B cell (primary cell): ENCODE measurements around the gene PSEN1. TPM values are rescaled to one million over a fixed set of nuclear protein-coding genes. Genes with fewer than 3 reads are reported as not detected.

Source experiments
- ATAC-seq: fragments of 200-7000 bp; cut with Tn5 transposase; one replicate; pipeline ENCODE4 v1.10.0; 2021; ENCODE audit warnings: low read depth, mild to moderate bottlenecking, moderate number of reproducible peaks, moderate library complexity
- CTCF ChIA-PET: fragments of 350-600 bp; sonication (Branson Sonifier 250); formaldehyde crosslinking; loops from one replicate; lab custom pipeline; 2021; ENCODE audit warnings: antibody characterized with exemption, inconsistent platforms; lab: Charles Lee
- POLR2A ChIA-PET: fragments of 350-600 bp; sonication (Branson Sonifier 250); formaldehyde crosslinking; loops from one replicate; lab custom pipeline; 2021; ENCODE audit warnings: antibody characterized with exemption; lab: Charles Lee
- DNase-seq: peaks from one replicate; pipeline ENCODE4 v3.0.0; 2013
- H2AFZ ChIP-seq: 2 replicates; pipeline ENCODE4 v1.6.1; 2012; ENCODE audit warnings: mild to moderate bottlenecking, low read depth, low read length; ENCODE audit not compliant: insufficient read depth, poor library complexity, severe bottlenecking
- H3K27ac ChIP-seq, 2 donors: 1 replicate in 1 of 2; 2 replicates in 1 of 2; pipeline ENCODE4 v1.5.1; 2012 to 2013; ENCODE audit warnings: low read length in 2 of 2, mild to moderate bottlenecking in 2 of 2, moderate library complexity in 1 of 2
- H3K27me3 ChIP-seq, 4 experiments: fragments of 200-600 bp in 1 of 4; sonication (generic) in 1 of 4; replicated peaks in 1 of 4; 1 replicate in 2 of 4; 2 replicates in 2 of 4; pipeline versions ENCODE4 v1.6.1 to v1.7.0; 2013 to 2016; ENCODE audit warnings: low read length in 3 of 4, mild to moderate bottlenecking in 2 of 4, mixed read lengths in 1 of 4, moderate library complexity in 1 of 4; ENCODE audit not compliant: insufficient read depth in 4 of 4, control insufficient read depth in 3 of 4; ENCODE audit errors: control extremely low read depth in 1 of 4
- H3K36me3 ChIP-seq, 2 experiments: replicated peaks in 1 of 2; 1 replicate in 1 of 2; 2 replicates in 1 of 2; pipeline versions ENCODE4 v1.6.1 to v1.7.1; 2013; ENCODE audit warnings: low read length in 1 of 2; ENCODE audit not compliant: insufficient read depth in 2 of 2, control insufficient read depth in 1 of 2; ENCODE audit errors: control extremely low read depth in 1 of 2, extremely low read depth in 1 of 2
- H3K4me1 ChIP-seq, 2 donors: fragments of 200-600 bp in 1 of 2; sonication (generic) in 1 of 2; 1 replicate in 1 of 2; 2 replicates in 1 of 2; pipeline versions ENCODE4 v1.5.1 to v1.6.1; 2013 to 2017; ENCODE audit warnings: low read length in 2 of 2; ENCODE audit not compliant: control insufficient read depth in 2 of 2, insufficient read depth in 2 of 2
- H3K4me2 ChIP-seq: replicated peaks from 2 replicates; pipeline ENCODE3; 2012; ENCODE audit warnings: mild to moderate bottlenecking, low read depth, low read length; ENCODE audit not compliant: poor library complexity, severe bottlenecking
- H3K4me3 ChIP-seq, 5 experiments: fragments of 200-600 bp in 1 of 5; sonication (generic) in 1 of 5; 1 replicate in 3 of 5; 2 replicates in 2 of 5; pipeline versions ENCODE4 v1.5.1 to v1.7.0; 2011 to 2016; ENCODE audit warnings: low read length in 4 of 5, mild to moderate bottlenecking in 4 of 5, low read depth in 2 of 5, control low read depth in 1 of 5, moderate library complexity in 1 of 5; ENCODE audit not compliant: insufficient read depth in 1 of 5; ENCODE audit errors: control extremely low read depth in 1 of 5, extremely low read depth in 1 of 5
- H3K79me2 ChIP-seq: fragments of 200-600 bp; sonication (generic); one replicate; pipeline ENCODE4 v1.6.0; 2016; ENCODE audit warnings: low read length; ENCODE audit not compliant: control insufficient read depth, insufficient read depth
- H3K9ac ChIP-seq: fragments of 200-600 bp; sonication (generic); 2 replicates; pipeline ENCODE4 v1.6.1; 2017; ENCODE audit warnings: mild to moderate bottlenecking, low read length, moderate library complexity
- H3K9me3 ChIP-seq, 3 donors: one replicate each; pipeline versions ENCODE4 v1.6.1 to v1.7.1; 2013; ENCODE audit warnings: low read length in 2 of 3; ENCODE audit not compliant: control insufficient read depth in 2 of 3, insufficient read depth in 1 of 3; ENCODE audit errors: control extremely low read depth in 1 of 3
- H4K20me1 ChIP-seq: 2 replicates; pipeline ENCODE4 v1.6.0; 2012; ENCODE audit warnings: mild to moderate bottlenecking, low read length; ENCODE audit not compliant: insufficient read depth, control insufficient read depth, poor library complexity, severe bottlenecking
- H3K27ac Mint-ChIP-seq: one replicate; pipeline ENCODE4 v1.8.0; 2021; ENCODE audit warnings: mixed read lengths
- H3K27me3 Mint-ChIP-seq: one replicate; pipeline ENCODE4 v1.8.0; 2021; ENCODE audit warnings: mixed read lengths
- H3K4me1 Mint-ChIP-seq: one replicate; pipeline ENCODE4 v1.8.0; 2021; ENCODE audit warnings: mixed read lengths
- H3K4me3 Mint-ChIP-seq: one replicate; pipeline ENCODE4 v1.8.0; 2021; ENCODE audit warnings: mixed read lengths
- H3K9me3 Mint-ChIP-seq: one replicate; pipeline ENCODE4 v1.8.0; 2022; ENCODE audit warnings: mixed read lengths; ENCODE audit not compliant: insufficient read depth
- CTCF ChIP-seq: fragments of 200-600 bp; IDR thresholded peaks from one replicate; pipeline ENCODE4 v1.8.0; 2022; ENCODE audit warnings: antibody characterized with exemption, mild to moderate bottlenecking
- EZH2 ChIP-seq: IDR thresholded peaks from 2 replicates; pipeline ENCODE4 v1.6.1; 2012; ENCODE audit warnings: borderline replicate concordance, low read depth, mild to moderate bottlenecking, moderate library complexity, low read length; ENCODE audit not compliant: insufficient read depth, poor library complexity, severe bottlenecking
- WGBS: methylation state at CpG from one replicate; pipeline ENCODE4 v1.1.5; 2013; ENCODE audit warnings: missing lambda C conversion rate; ENCODE audit not compliant: insufficient coverage; 5-methylcytosine and 5-hydroxymethylcytosine counted together
- intact Hi-C: fragments of 100-400 bp; cut with micrococcal nuclease; formaldehyde crosslinking; loops from one replicate; pipeline ENCODE4 v1.10.0; 2022
- polyA plus RNA-seq: library from polyadenylated mRNA; depleted of rRNA; stranded (reverse); fragments of >200 nt; gene quantifications from 2 replicates; pipeline ENCODE4 v1.2.3, GENCODE V29; 2012
- total RNA-seq, 2 donors: library from RNA; stranded (reverse); fragments of 120-200 nt in 1 of 2; gene quantifications; 1 replicate in 1 of 2; 2 replicates in 1 of 2; pipeline versions ENCODE4 v1.2.3 to v1.2.4, GENCODE V29; 2013 to 2022

Gene PSEN1
- total and polyA plus RNA-seq, 2 donors (not counting 1 experiment from before 2014, with no cell fraction given) = 10.2 to 75.9 TPM

GRCh38 chr14:73266317-73266716 lies 130.0 kb downstream of the PSEN1 start:
- peaks cover 0 to 3% (median 0%) of the 10 kb centered on the region in 4 experiments for H3K27me3 ChIP-seq
- no peak for DNase-seq
- H4K20me1 ChIP-seq = no peaks in the 10 kb centered on the region
- peaks cover 18% of the 10 kb centered on the region for H3K4me1 Mint-ChIP-seq
- H3K4me1 ChIP-seq = peaks cover 11 to 13% of the 10 kb centered on the region in 2 donors
- POLR2A ChIA-PET = no interaction called here
- CTCF ChIA-PET = interaction anchor here (0.6 kb wide), 1 partner anchor 37 kb away, joined by 4 read pairs; no protein-coding TSS in a partner anchor
- no peak overlapping the region for H3K9ac ChIP-seq
- H3K9me3 Mint-ChIP-seq = no peaks in the 10 kb centered on the region
- no peak overlapping the region for H2AFZ ChIP-seq
- no peaks in the 10 kb centered on the region for H3K36me3 ChIP-seq
- H3K27ac ChIP-seq = no peak overlapping the region
- no peaks in the 10 kb centered on the region for H3K9me3 ChIP-seq
- H3K4me3 ChIP-seq = no peak overlapping the region
- no peak overlapping the region for H3K27ac Mint-ChIP-seq
- no peak overlapping the region for H3K4me2 ChIP-seq
- H3K4me3 Mint-ChIP-seq = no peak overlapping the region
- peaks cover under 1% of the 10 kb centered on the region for H3K27me3 Mint-ChIP-seq
- ATAC-seq = no peak
- TF ChIP-seq EZH2 = no peak
- 99% methylated on average over 7 of the region's 7 CpGs for WGBS
- no peaks in the 10 kb centered on the region for H3K79me2 ChIP-seq
- intact Hi-C loops = no loop called here

GRCh38 chr14:73267474-73267873 lies 131.2 kb downstream of the PSEN1 start:
- no peak for TF ChIP-seq CTCF
- no peak for TF ChIP-seq EZH2
- Histone ChIP-seq H3K36me3 (no peaks in the 10 kb centered on the region), H3K4me3 (no peak overlapping the region), H3K27ac (no peak overlapping the region), H4K20me1 (no peaks in the 10 kb centered on the region), H3K27me3 (peaks cover 0 to 3% (median 0%) of the 10 kb centered on the region in 4 experiments), H3K9ac (no peak overlapping the region), H3K79me2 (no peaks in the 10 kb centered on the region), H3K4me2 (no peak overlapping the region), H2AFZ (no peak overlapping the region), H3K9me3 (no peaks in the 10 kb centered on the region), H3K4me1 (peaks cover 11 to 13% of the 10 kb centered on the region in 2 donors)
- Mint-ChIP-seq H3K4me1 (peaks cover 18% of the 10 kb centered on the region), H3K9me3 (no peaks in the 10 kb centered on the region), H3K27me3 (no peaks in the 10 kb centered on the region), H3K27ac (no peak overlapping the region), H3K4me3 (no peak overlapping the region)
- 97% methylated on average over 6 of the region's 6 CpGs for WGBS
- POLR2A ChIA-PET = no interaction called here
- CTCF ChIA-PET = no interaction called here
- ATAC-seq = no peak
- no peak for DNase-seq
- intact Hi-C loops = no loop called here
